ENCODE results near the gene LDLRAD2.

The LDLRAD2 gene

DNA sequence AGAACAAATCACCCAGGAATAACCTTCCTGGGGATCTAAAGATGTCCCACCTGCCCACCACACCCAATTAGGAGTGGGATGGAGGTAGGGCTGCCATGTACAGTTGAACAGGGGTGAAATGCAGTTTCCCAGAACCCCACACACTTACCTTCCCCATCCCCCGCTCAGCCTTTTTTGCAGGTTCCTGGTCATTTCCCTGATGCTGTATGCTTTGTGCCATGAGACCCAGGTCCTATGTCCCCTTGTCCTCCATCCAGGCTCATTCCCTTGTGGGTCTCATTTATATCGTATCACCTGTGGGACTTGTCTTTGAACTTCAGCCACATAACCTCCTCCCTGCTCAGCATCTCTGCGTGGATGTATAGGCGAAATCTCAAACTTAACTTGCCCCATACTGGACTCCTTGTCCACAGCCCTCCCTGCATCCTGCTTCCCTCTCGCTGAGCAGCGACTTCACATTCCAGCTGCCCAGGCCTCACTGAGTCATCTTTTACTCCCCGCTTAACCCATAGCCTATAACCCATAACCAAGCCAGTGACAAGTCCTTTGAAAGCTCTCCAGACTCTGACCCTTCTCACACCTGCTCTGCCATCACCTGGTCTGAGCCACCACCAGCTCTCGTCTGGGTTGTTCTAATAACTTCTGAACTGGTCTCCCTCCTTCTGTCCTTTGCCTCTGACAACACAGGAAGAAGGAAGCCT lies 4.7 kb downstream of the LDLRAD2 start:
- peaks cover 3 to 51% (median 43%) of the 10 kb centered on the region in 4 experiments for H3K4me1 ChIP-seq (ENCODE audit: control extremely low read depth in 1 of 4, control insufficient read depth in 4 of 4, insufficient read depth in 4 of 4, low read length in 3 of 4)
- POLR2A ChIA-PET: no interaction called here

DNA sequence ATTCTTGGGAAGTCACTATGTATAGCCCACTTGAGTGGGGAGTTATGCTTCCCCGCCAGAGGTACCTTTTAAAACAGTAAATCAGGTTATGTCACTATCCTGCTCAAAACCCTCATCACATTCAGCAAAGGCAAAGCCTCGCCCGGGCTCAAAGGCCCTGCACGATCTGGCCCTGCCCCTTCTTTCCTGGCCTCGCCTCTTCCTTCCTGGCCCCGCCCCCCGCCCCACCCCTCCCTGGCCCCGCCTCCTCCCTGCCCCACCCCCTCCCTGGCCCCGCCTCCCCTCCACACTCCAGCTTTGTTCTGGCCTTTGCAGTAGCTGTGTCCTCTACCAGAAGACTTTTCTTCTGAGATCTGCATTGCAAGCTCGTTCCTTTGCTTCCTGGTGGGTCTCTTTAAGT lies 6.6 kb downstream of the LDLRAD2 start:
- Histone ChIP-seq H3K9me3 (ENCODE audit: control extremely low read depth in 1 of 5, control insufficient read depth in 4 of 5, insufficient read depth in 2 of 5, low read depth in 1 of 5, low read length in 4 of 5) (no peaks in the 10 kb centered on the region), H3K36me3 (ENCODE audit: control insufficient read depth in 4 of 4, insufficient read depth in 4 of 4, low read length in 3 of 4) (peaks cover 2 to 18% (median 11%) of the 10 kb centered on the region in 4 experiments), H3K27ac (ENCODE audit: insufficient read depth in 1 of 2, low read depth in 1 of 2, low read length in 2 of 2, poor library complexity in 1 of 2, severe bottlenecking in 2 of 2) (no peak overlapping the region), H3K4me3 (ENCODE audit: control insufficient read depth in 1 of 7, extremely low read depth in 1 of 7, insufficient read depth in 4 of 7, low read depth in 2 of 7, low read length in 6 of 7) (no peak overlapping the region), H3K27me3 (replicated peaks in 2 of 5; ENCODE audit: control insufficient read depth in 4 of 5, insufficient read depth in 5 of 5, low read length in 4 of 5) (no peaks in the 10 kb centered on the region), H3K4me1 (ENCODE audit: control extremely low read depth in 1 of 4, control insufficient read depth in 4 of 4, insufficient read depth in 4 of 4, low read length in 3 of 4) (peaks cover 3 to 60% (median 51%) of the 10 kb centered on the region in 4 experiments)
- DNase-seq: peak; percentile 50 to 79 (median 76)
- 41% methylated on average over 2 of the region's 10 CpGs for WGBS (ENCODE audit: insufficient coverage)
- CTCF ChIA-PET: no interaction called here
- POLR2A ChIA-PET: no interaction called here

More for the DNA sequence above, 4.7 kb downstream of the LDLRAD2 start:
- 83% methylated on average over 8 of the region's 8 CpGs for WGBS (ENCODE audit: insufficient coverage)
- Histone ChIP-seq H3K27ac (ENCODE audit: insufficient read depth in 1 of 2, low read depth in 1 of 2, low read length in 2 of 2, poor library complexity in 1 of 2, severe bottlenecking in 2 of 2) (peak overlapping the region; percentile 25 to 50), H3K4me3 (ENCODE audit: control insufficient read depth in 1 of 7, extremely low read depth in 1 of 7, insufficient read depth in 4 of 7, low read depth in 2 of 7, low read length in 6 of 7) (no peak overlapping the region), H3K36me3 (ENCODE audit: control insufficient read depth in 4 of 4, insufficient read depth in 4 of 4, low read length in 3 of 4) (peaks cover 2 to 11% (median 6%) of the 10 kb centered on the region in 4 experiments), H3K9me3 (ENCODE audit: control extremely low read depth in 1 of 5, control insufficient read depth in 4 of 5, insufficient read depth in 2 of 5, low read depth in 1 of 5, low read length in 4 of 5) (no peaks in the 10 kb centered on the region), H3K27me3 (replicated peaks in 2 of 5; ENCODE audit: control insufficient read depth in 4 of 5, insufficient read depth in 5 of 5, low read length in 4 of 5) (no peaks in the 10 kb centered on the region)
- DNase-seq: peak in 1 of 3 donors; percentile 33
- CTCF ChIA-PET: no interaction called here

- no peaks in the 10 kb centered on the region for H3K9me3 ChIP-seq (ENCODE audit: control extremely low read depth in 1 of 5, control insufficient read depth in 4 of 5, insufficient read depth in 2 of 5, low read depth in 1 of 5, low read length in 4 of 5)
- no peak overlapping the region for H3K4me3 ChIP-seq (ENCODE audit: control insufficient read depth in 1 of 7, extremely low read depth in 1 of 7, insufficient read depth in 4 of 7, low read depth in 2 of 7, low read length in 6 of 7)
- H3K27ac ChIP-seq (ENCODE audit: insufficient read depth in 1 of 2, low read depth in 1 of 2, low read length in 2 of 2, poor library complexity in 1 of 2, severe bottlenecking in 2 of 2): no peak overlapping the region
- H3K36me3 ChIP-seq (ENCODE audit: control insufficient read depth in 4 of 4, insufficient read depth in 4 of 4, low read length in 3 of 4): peaks cover 2 to 27% (median 11%) of the 10 kb centered on the region in 4 experiments
- ChIA-PET CTCF (interaction anchor here (1.5 kb wide), 1 partner anchor 35 kb away, joined by 4 read pairs; no protein-coding TSS in a partner anchor), POLR2A (no interaction called here)
- H3K27me3 ChIP-seq (replicated peaks in 2 of 5; ENCODE audit: control insufficient read depth in 4 of 5, insufficient read depth in 5 of 5, low read length in 4 of 5): no peaks in the 10 kb centered on the region
- peaks cover 3 to 49% (median 38%) of the 10 kb centered on the region in 4 experiments for H3K4me1 ChIP-seq (ENCODE audit: control extremely low read depth in 1 of 4, control insufficient read depth in 4 of 4, insufficient read depth in 4 of 4, low read length in 3 of 4)
- 100% methylated on average over 7 of the region's 9 CpGs for WGBS (ENCODE audit: insufficient coverage)
- no peak for DNase-seq
Measured at GRCh38 chr1:21820597-21821232, 8.7 kb downstream of the LDLRAD2 start.

DNA sequence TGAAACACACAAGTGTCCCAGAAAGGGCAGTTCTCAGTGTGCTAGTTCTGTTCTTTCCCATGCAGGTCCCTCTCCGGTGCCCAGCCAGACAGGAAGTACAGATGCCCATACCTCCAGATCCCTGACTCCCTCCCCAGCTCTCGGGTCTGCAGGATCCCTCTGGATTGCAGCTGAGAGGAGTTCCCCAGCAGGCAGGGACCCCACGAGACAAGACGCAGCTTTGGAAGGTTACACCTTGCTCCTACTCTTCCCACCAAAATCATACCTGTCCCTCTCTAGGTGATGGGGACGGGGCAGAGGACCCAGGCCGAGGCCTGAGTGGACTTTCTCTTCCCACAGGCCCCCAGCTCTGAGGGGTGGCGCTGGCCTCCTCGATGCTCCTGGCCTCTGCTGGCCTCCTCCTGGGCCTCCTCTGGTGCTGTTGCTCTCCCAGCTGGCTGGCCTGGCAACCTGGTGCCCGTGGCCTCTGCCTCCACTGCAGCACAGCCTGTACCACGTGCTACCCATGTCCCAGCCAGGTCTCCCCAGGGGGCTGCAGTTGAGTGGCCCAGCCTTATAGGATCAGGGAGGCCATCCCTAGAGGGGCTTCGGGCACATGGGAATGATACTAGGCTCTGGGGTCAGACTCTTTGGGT lies 9.4 kb downstream of the LDLRAD2 start:
- DNase-seq: no peak
- no peak overlapping the region for H3K4me3 ChIP-seq (ENCODE audit: control insufficient read depth in 1 of 7, extremely low read depth in 1 of 7, insufficient read depth in 4 of 7, low read depth in 2 of 7, low read length in 6 of 7)
- H3K9me3 ChIP-seq (ENCODE audit: control extremely low read depth in 1 of 5, control insufficient read depth in 4 of 5, insufficient read depth in 2 of 5, low read depth in 1 of 5, low read length in 4 of 5): no peaks in the 10 kb centered on the region
- H3K27me3 ChIP-seq (replicated peaks in 2 of 5; ENCODE audit: control insufficient read depth in 4 of 5, insufficient read depth in 5 of 5, low read length in 4 of 5): no peaks in the 10 kb centered on the region
- peaks cover 3 to 41% (median 30%) of the 10 kb centered on the region in 4 experiments for H3K4me1 ChIP-seq (ENCODE audit: control extremely low read depth in 1 of 4, control insufficient read depth in 4 of 4, insufficient read depth in 4 of 4, low read length in 3 of 4)
- ChIA-PET CTCF (interaction anchor here (0.8 to 1.6 kb wide), 4 partner anchors 20 to 118 kb away, joined by 3 to 7 read pairs (median 4); no protein-coding TSS in a partner anchor), POLR2A (no interaction called here)
- WGBS (ENCODE audit: insufficient coverage): 98% methylated on average over 11 of the region's 11 CpGs
- no peak overlapping the region for H3K27ac ChIP-seq (ENCODE audit: insufficient read depth in 1 of 2, low read depth in 1 of 2, low read length in 2 of 2, poor library complexity in 1 of 2, severe bottlenecking in 2 of 2)
- peaks cover 2 to 31% (median 11%) of the 10 kb centered on the region in 4 experiments for H3K36me3 ChIP-seq (ENCODE audit: control insufficient read depth in 4 of 4, insufficient read depth in 4 of 4, low read length in 3 of 4)

- Histone ChIP-seq H3K4me3 (ENCODE audit: control insufficient read depth in 1 of 7, extremely low read depth in 1 of 7, insufficient read depth in 4 of 7, low read depth in 2 of 7, low read length in 6 of 7) (no peak overlapping the region), H3K9me3 (ENCODE audit: control extremely low read depth in 1 of 5, control insufficient read depth in 4 of 5, insufficient read depth in 2 of 5, low read depth in 1 of 5, low read length in 4 of 5) (no peaks in the 10 kb centered on the region), H3K27me3 (replicated peaks in 2 of 5; ENCODE audit: control insufficient read depth in 4 of 5, insufficient read depth in 5 of 5, low read length in 4 of 5) (no peaks in the 10 kb centered on the region), H3K27ac (ENCODE audit: insufficient read depth in 1 of 2, low read depth in 1 of 2, low read length in 2 of 2, poor library complexity in 1 of 2, severe bottlenecking in 2 of 2) (no peak overlapping the region), H3K4me1 (ENCODE audit: control extremely low read depth in 1 of 4, control insufficient read depth in 4 of 4, insufficient read depth in 4 of 4, low read length in 3 of 4) (peaks cover 3 to 34% (median 25%) of the 10 kb centered on the region in 4 experiments), H3K36me3 (ENCODE audit: control insufficient read depth in 4 of 4, insufficient read depth in 4 of 4, low read length in 3 of 4) (peaks cover 2 to 38% (median 13%) of the 10 kb centered on the region in 4 experiments)
- peak in 1 of 3 donors; percentile 16 for DNase-seq
- ChIA-PET POLR2A (no interaction called here), CTCF (interaction anchor here (0.8 to 1.6 kb wide), 4 partner anchors 11 to 119 kb away, joined by 3 to 7 read pairs (median 3); no protein-coding TSS in a partner anchor)
- 83% methylated on average over 4 of the region's 9 CpGs for WGBS (ENCODE audit: insufficient coverage)
Measured at GRCh38 chr1:21822349-21822748, 10.3 kb downstream of the LDLRAD2 start.

GRCh38 chr1:21823206-21823979 lies 11.3 kb downstream of the LDLRAD2 start:
- H3K36me3 ChIP-seq (ENCODE audit: control insufficient read depth in 4 of 4, insufficient read depth in 4 of 4, low read length in 3 of 4): peaks cover 2 to 49% (median 22%) of the 10 kb centered on the region in 4 experiments
- H3K27ac ChIP-seq (ENCODE audit: insufficient read depth in 1 of 2, low read depth in 1 of 2, low read length in 2 of 2, poor library complexity in 1 of 2, severe bottlenecking in 2 of 2): no peak overlapping the region
- peak overlapping the region in 5 of 7 experiments; percentile 3 to 70 (median 50) for H3K4me3 ChIP-seq (ENCODE audit: control insufficient read depth in 1 of 7, extremely low read depth in 1 of 7, insufficient read depth in 4 of 7, low read depth in 2 of 7, low read length in 6 of 7)
- ChIA-PET POLR2A (interaction anchor here (0.9 to 1.2 kb wide), 2 partner anchors 8 to 41 kb away, joined by 3 to 4 read pairs; no protein-coding TSS in a partner anchor), CTCF (interaction anchor here (0.6 to 1.7 kb wide), 14 partner anchors 8 to 201 kb away, joined by 3 to 8 read pairs (median 3); no protein-coding TSS in a partner anchor)
- peaks cover 1 to 29% (median 21%) of the 10 kb centered on the region in 4 experiments for H3K4me1 ChIP-seq (ENCODE audit: control extremely low read depth in 1 of 4, control insufficient read depth in 4 of 4, insufficient read depth in 4 of 4, low read length in 3 of 4)
- peak; percentile 57 to 85 (median 84) for DNase-seq
- WGBS (ENCODE audit: insufficient coverage): 33% methylated on average over 26 of the region's 44 CpGs
- no peaks in the 10 kb centered on the region for H3K9me3 ChIP-seq (ENCODE audit: control extremely low read depth in 1 of 5, control insufficient read depth in 4 of 5, insufficient read depth in 2 of 5, low read depth in 1 of 5, low read length in 4 of 5)
- H3K27me3 ChIP-seq (replicated peaks in 2 of 5; ENCODE audit: control insufficient read depth in 4 of 5, insufficient read depth in 5 of 5, low read length in 4 of 5): no peaks in the 10 kb centered on the region
